ENCODE data around the gene MIDN. TPM values are rescaled to one million over a fixed set of nuclear protein-coding genes. Genes with fewer than 3 reads are reported as not detected.

MIDN gene
- total RNA-seq, 6 donors from 2014 or later = 33.5 to 176 (median 75.9) TPM

DNA sequence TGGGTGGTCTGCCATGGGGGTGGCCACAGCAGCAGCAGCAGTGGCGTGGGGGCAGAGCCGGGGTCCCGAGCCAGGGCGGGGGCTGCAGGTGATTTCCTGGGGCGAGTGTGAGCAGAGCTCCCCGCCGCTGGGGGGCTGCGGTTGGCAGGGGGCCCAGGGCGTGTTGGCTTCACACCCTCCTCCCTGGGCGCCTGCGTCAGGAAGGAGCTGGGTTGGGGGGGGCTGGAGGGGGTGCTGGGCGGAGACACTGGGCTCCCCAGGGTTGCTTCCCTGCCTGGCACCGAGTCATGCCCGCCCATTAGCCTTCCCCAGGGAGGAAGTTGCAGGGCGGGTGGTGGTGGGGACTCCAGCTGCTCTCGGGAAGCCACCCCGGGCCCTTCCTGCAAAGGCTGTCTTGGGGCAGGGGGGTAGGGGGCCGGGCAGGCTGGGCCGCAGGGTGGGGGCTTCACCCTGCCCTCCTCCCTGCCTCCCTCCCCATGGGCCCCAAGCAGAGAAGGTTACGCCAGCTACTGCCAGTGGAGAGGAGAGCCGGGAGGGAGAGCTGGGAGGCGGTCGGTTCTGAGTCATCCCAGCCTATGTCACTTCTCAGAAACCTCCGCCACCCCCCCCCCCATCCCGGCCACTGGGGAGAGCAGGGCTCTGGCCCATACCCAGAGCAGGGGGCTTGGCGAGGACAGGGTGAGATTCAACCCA, 4.6 kb downstream of the MIDN start:
- H3K27me3 ChIP-seq = no peaks in the 10 kb centered on the region
- H3K9me3 ChIP-seq = peaks cover 0 to 4% (median 0%) of the 10 kb centered on the region in 4 donors
- TF ChIP-seq, protein P1, sequence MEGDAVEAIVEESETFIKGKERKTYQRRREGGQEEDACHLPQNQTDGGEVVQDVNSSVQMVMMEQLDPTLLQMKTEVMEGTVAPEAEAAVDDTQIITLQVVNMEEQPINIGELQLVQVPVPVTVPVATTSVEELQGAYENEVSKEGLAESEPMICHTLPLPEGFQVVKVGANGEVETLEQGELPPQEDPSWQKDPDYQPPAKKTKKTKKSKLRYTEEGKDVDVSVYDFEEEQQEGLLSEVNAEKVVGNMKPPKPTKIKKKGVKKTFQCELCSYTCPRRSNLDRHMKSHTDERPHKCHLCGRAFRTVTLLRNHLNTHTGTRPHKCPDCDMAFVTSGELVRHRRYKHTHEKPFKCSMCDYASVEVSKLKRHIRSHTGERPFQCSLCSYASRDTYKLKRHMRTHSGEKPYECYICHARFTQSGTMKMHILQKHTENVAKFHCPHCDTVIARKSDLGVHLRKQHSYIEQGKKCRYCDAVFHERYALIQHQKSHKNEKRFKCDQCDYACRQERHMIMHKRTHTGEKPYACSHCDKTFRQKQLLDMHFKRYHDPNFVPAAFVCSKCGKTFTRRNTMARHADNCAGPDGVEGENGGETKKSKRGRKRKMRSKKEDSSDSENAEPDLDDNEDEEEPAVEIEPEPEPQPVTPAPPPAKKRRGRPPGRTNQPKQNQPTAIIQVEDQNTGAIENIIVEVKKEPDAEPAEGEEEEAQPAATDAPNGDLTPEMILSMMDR (IDR thresholded peaks at IDR 0.05) = peak in 2 of 6 experiments; percentile 52 to 68
- TF ChIP-seq POLR2A (IDR thresholded peaks at IDR 0.05) (peak in 2 of 4 donors; percentile 36 to 56), POLR2AphosphoS5 (IDR thresholded peaks at IDR 0.05) (peak; percentile 62 to 69), EP300 (IDR thresholded peaks at IDR 0.05) (peak in 3 of 4 donors; percentile 52 to 63 (median 58))
- peak overlapping the region; percentile 29 to 97 (median 82) for H3K4me3 ChIP-seq
- peaks cover 22 to 66% (median 56%) of the 10 kb centered on the region in 4 donors for H3K36me3 ChIP-seq
- WGBS, 2 donors = 0% methylated on average over 2 to 3 of the region's 26 CpGs
- H3K4me1 ChIP-seq = peaks cover 46 to 68% (median 59%) of the 10 kb centered on the region in 4 donors
- peak overlapping the region; percentile 97 to 100 (median 100) for H3K27ac ChIP-seq
- DNase-seq = peak; percentile 96
- peak; percentile 59 to 83 for ATAC-seq (ENCODE audit: low FRiP score in 2 of 2)

DNA sequence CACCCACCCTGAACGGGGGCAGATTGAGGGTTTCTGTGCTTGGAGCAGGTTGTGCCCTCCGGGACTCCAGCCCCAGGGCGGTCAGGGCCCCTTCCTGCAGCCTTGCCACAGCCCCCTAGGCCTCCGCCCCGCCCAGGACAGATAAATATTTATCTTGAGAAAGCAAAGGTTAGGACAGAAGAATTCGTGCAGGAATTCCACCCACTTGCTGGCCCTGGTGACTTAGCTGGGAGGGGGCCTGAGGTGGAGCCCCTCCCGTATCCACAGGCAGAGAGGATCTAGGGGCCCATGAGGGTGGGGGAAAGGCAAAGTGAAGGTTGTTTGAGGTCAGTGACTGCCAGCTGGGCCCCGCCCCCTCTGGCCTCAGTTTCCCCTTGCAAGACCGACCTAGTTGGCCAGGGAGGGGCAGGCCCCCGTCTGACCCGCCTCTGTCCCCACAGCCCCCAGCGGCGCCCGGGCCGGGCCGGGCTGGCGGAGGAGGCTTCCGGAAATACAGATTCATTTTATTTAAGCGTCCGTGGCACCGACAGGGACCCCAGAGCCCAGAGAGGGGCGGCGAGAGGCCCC, 5.2 kb downstream of the MIDN start:
- H3K4me1 ChIP-seq = peaks cover 51 to 73% (median 64%) of the 10 kb centered on the region in 4 donors
- TF ChIP-seq POLR2A (IDR thresholded peaks at IDR 0.05) (no peak), EP300 (IDR thresholded peaks at IDR 0.05) (peak in 1 of 4 donors; percentile 64), POLR2AphosphoS5 (IDR thresholded peaks at IDR 0.05) (peak; percentile 37 to 58)
- peaks cover 22 to 72% (median 62%) of the 10 kb centered on the region in 4 donors for H3K36me3 ChIP-seq
- H3K27me3 ChIP-seq = no peaks in the 10 kb centered on the region
- peak overlapping the region; percentile 97 to 100 (median 100) for H3K27ac ChIP-seq
- peak; percentile 78 to 88 for DNase-seq
- H3K9me3 ChIP-seq = peaks cover 0 to 4% (median 0%) of the 10 kb centered on the region in 4 donors
- H3K4me3 ChIP-seq = peak overlapping the region; percentile 11 to 97 (median 82)
- 33 to 41% methylated on average over 13 to 23 of the region's 23 CpGs for WGBS, 2 donors
- no peak for ATAC-seq (ENCODE audit: low FRiP score in 2 of 2)

DNA sequence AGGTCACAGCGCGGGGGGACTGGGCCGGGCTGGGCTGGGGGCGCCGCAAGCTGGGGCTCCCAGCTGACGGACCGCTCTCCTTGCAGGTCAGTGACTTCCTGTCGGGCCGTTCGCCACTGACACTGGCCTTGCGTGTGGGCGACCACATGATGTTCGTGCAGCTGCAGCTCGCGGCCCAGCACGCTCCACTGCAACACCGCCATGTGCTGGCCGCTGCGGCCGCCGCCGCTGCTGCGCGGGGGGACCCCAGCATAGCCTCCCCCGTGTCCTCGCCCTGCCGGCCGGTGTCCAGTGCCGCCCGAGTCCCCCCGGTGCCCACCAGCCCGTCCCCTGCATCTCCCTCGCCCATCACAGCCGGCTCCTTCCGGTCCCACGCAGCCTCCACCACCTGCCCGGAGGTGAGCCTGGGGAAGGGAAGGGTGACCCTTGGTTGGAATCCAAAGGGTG, 5.7 kb downstream of the MIDN start:
- H3K4me1 ChIP-seq = peaks cover 56 to 78% (median 69%) of the 10 kb centered on the region in 4 donors
- peak in 1 of 2 donors; percentile 87 for DNase-seq

DNA sequence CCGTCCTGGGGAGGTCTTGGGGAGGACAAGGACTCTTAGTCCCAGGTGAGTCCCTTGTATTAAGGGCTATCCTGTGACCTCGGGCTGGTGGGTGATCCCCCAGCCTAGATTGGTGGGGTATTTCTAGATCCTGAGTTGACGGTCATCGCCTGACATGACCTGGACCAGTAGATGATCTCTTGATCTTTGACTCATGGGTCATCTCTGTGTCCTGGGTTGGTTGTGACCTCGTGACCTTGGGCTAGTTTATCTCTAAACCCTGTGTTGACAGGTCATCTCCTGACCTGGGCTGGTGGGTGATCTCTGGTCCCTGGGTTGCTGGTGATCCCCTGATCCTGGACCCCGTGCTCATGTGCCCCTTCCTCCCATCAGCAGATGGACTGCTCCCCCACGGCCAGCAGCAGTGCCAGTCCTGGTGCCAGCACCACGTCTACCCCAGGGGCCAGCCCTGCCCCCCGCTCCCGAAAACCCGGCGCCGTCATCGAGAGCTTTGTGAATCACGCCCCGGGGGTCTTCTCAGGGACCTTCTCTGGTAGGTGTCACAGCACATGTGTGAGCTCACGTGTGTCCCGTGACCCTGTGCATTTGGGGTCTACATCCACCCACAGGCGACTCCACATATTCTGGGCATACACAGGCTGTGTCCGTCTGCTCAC, 6.3 kb downstream of the MIDN start:
- H3K36me3 ChIP-seq = peaks cover 22 to 79% (median 63%) of the 10 kb centered on the region in 4 donors
- peak overlapping the region; percentile 97 to 100 (median 100) for H3K27ac ChIP-seq
- DNase-seq = peak in 1 of 2 donors; percentile 82
- WGBS, 2 donors = 78 to 82% methylated on average over 8 to 17 of the region's 20 CpGs
- ATAC-seq (ENCODE audit: low FRiP score in 2 of 2) = no peak
- H3K4me3 ChIP-seq = peak overlapping the region in 3 of 4 donors; percentile 75 to 97 (median 89)
- H3K9me3 ChIP-seq = peaks cover 0 to 4% (median 0%) of the 10 kb centered on the region in 4 donors
- no peaks in the 10 kb centered on the region for H3K27me3 ChIP-seq
- H3K4me1 ChIP-seq = peaks cover 62 to 83% (median 74%) of the 10 kb centered on the region in 4 donors
- TF ChIP-seq EP300 (IDR thresholded peaks at IDR 0.05) = no peak
- TF ChIP-seq, protein P1 (IDR thresholded peaks at IDR 0.05) = no peak
- no peak for TF ChIP-seq POLR2A (IDR thresholded peaks at IDR 0.05)
- no peak for TF ChIP-seq POLR2AphosphoS5 (IDR thresholded peaks at IDR 0.05)

More for the DNA sequence above, 5.7 kb downstream of the MIDN start:
- ATAC-seq (ENCODE audit: low FRiP score in 2 of 2) = no peak
- Histone ChIP-seq H3K36me3 (peaks cover 22 to 78% (median 63%) of the 10 kb centered on the region in 4 donors), H3K27ac (peak overlapping the region; percentile 97 to 100 (median 100)), H3K4me3 (peak overlapping the region; percentile 11 to 97 (median 82)), H3K27me3 (no peaks in the 10 kb centered on the region), H3K9me3 (peaks cover 0 to 4% (median 0%) of the 10 kb centered on the region in 4 donors)
- WGBS, 2 donors = 76 to 88% methylated on average over 24 to 36 of the region's 37 CpGs
- peak in 1 of 2 donors; percentile 12 for TF ChIP-seq POLR2AphosphoS5 (IDR thresholded peaks at IDR 0.05)
- TF ChIP-seq, protein P1 (IDR thresholded peaks at IDR 0.05) = no peak

Measured in upper lobe of left lung (tissue), 6 donors.